ENCODE data around the gene PARD6G. TPM values are rescaled to one million over a fixed set of nuclear protein-coding genes. Genes with fewer than 3 reads are reported as not detected.

Gene PARD6G
- total RNA-seq, 1 donor from 2014 or later = 30.7 TPM

- Mint-ChIP-seq H3K4me3 (no peak overlapping the region), H3K36me3 (no peaks in the 10 kb centered on the region), H3K9me3 (no peaks in the 10 kb centered on the region), H3K27me3 (ENCODE audit: low read depth) (no peaks in the 10 kb centered on the region), H3K27ac (no peak overlapping the region), H3K4me1 (peaks cover 18% of the 10 kb centered on the region)
- TF ChIP-seq CTCF (IDR thresholded peaks at IDR 0.05; ENCODE audit: unreplicated experiment) = no peak
- DNase-seq (ENCODE audit: low spot score in 2 of 2, unreplicated experiment in 2 of 2) = no peak
Observed at GRCh38 chr18:80179857-80180558, 67.3 kb downstream of the PARD6G start.

- TF ChIP-seq CTCF (IDR thresholded peaks at IDR 0.05; ENCODE audit: unreplicated experiment) = no peak
- peaks cover 18% of the 10 kb centered on the region for H3K4me1 Mint-ChIP-seq
- no peaks in the 10 kb centered on the region for H3K36me3 Mint-ChIP-seq
- no peaks in the 10 kb centered on the region for H3K9me3 Mint-ChIP-seq
- no peak for DNase-seq (ENCODE audit: low spot score in 2 of 2, unreplicated experiment in 2 of 2)
- no peak overlapping the region for H3K27ac Mint-ChIP-seq
- H3K4me3 Mint-ChIP-seq = no peak overlapping the region
- no peaks in the 10 kb centered on the region for H3K27me3 Mint-ChIP-seq (ENCODE audit: low read depth)
Observed at GRCh38 chr18:80178935-80179818, 68.1 kb downstream of the PARD6G start.

DNA sequence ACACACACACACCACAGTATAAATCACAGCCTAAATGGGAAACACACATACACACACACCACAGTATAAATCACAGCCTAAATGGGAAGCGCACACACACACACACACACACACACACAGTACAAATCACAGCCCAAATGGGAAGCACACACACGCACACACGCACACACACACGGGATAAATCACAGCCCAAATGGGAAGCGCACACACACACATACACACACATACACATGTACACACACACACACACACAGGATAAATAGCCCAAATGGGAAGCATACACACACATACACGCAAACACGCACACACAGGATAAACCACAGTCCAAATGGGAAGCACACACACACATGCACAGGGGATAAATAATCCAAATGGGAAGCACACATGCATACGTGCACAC lies 70.2 kb downstream of the PARD6G start:
- no peak for TF ChIP-seq CTCF (IDR thresholded peaks at IDR 0.05; ENCODE audit: unreplicated experiment)
- H3K36me3 Mint-ChIP-seq = no peaks in the 10 kb centered on the region
- H3K4me3 Mint-ChIP-seq = no peak overlapping the region
- DNase-seq (ENCODE audit: low spot score in 2 of 2, unreplicated experiment in 2 of 2) = no peak
- no peak overlapping the region for H3K27ac Mint-ChIP-seq
- no peaks in the 10 kb centered on the region for H3K9me3 Mint-ChIP-seq
- H3K4me1 Mint-ChIP-seq = peaks cover 10% of the 10 kb centered on the region
- H3K27me3 Mint-ChIP-seq (ENCODE audit: low read depth) = no peaks in the 10 kb centered on the region

DNA sequence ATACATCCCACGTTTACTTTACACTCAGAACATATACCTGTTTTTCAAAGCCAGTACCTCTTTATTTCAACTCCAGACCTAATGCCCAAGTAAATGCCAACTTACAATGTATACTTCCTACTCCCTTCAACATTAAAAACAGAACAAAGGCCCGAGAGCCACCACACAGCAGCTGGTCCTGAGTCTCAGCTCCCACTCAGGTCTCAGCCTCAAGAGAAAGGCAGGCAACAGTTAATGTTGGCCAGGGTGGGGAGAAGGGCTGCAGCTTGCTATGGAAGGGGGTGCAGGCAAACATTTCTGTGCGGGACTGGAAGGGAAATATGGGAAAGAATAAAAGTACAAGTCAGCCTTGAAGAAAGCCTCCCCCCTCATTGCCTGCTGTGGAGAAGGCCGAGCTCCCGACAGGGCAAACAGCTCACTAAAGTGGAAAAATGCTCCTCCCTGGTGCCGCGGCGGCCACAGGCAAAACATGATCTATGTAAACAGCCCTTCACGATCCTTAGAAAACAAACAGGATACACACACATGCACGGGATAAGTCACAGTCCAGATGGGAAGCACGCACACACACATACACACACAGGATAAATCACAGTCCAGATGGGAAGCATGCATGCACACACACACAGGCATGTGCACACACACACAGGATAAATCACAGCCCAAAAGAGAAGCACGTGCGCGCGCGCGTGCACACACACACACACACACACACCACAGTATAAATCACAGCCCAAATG lies 70.8 kb downstream of the PARD6G start:
- no peaks in the 10 kb centered on the region for H3K36me3 Mint-ChIP-seq
- H3K9me3 Mint-ChIP-seq = no peaks in the 10 kb centered on the region
- no peaks in the 10 kb centered on the region for H3K27me3 Mint-ChIP-seq (ENCODE audit: low read depth)
- H3K4me3 Mint-ChIP-seq = no peak overlapping the region
- TF ChIP-seq CTCF (IDR thresholded peaks at IDR 0.05; ENCODE audit: unreplicated experiment) = no peak
- peak overlapping the region; percentile 11 for H3K27ac Mint-ChIP-seq
- peaks cover 14% of the 10 kb centered on the region for H3K4me1 Mint-ChIP-seq
- no peak for DNase-seq (ENCODE audit: low spot score in 2 of 2, unreplicated experiment in 2 of 2)

GRCh38 chr18:80175451-80176204 lies 71.7 kb downstream of the PARD6G start:
- peaks cover 20% of the 10 kb centered on the region for H3K4me1 Mint-ChIP-seq

More at GRCh38 chr18:80175451-80176204, 71.7 kb downstream of the PARD6G start:
- no peaks in the 10 kb centered on the region for H3K9me3 Mint-ChIP-seq
- no peaks in the 10 kb centered on the region for H3K36me3 Mint-ChIP-seq
- no peak for TF ChIP-seq CTCF (IDR thresholded peaks at IDR 0.05; ENCODE audit: unreplicated experiment)
- no peak overlapping the region for H3K27ac Mint-ChIP-seq
- H3K27me3 Mint-ChIP-seq (ENCODE audit: low read depth) = no peaks in the 10 kb centered on the region
- no peak overlapping the region for H3K4me3 Mint-ChIP-seq
- DNase-seq (ENCODE audit: low spot score in 2 of 2, unreplicated experiment in 2 of 2) = no peak
